Hematopoietic multipotent progenitor cell treated with erythropoietin and hydrocortisone succinate and interleukin-3 and kit ligand, for 17 days (in vitro differentiated cells): Measurements from ENCODE around the gene SLC39A8.
"Not testable (repeated sequence)": the region's sequence is repeated elsewhere in the genome, so short reads cannot be mapped to it uniquely, and the experiment has no call there.

Experiments used
- DNase-seq: peaks from one replicate; pipeline ENCODE4 v3.0.0-alpha.2; 2015; ENCODE audit warnings: low spot score

SLC39A8 gene

DNA sequence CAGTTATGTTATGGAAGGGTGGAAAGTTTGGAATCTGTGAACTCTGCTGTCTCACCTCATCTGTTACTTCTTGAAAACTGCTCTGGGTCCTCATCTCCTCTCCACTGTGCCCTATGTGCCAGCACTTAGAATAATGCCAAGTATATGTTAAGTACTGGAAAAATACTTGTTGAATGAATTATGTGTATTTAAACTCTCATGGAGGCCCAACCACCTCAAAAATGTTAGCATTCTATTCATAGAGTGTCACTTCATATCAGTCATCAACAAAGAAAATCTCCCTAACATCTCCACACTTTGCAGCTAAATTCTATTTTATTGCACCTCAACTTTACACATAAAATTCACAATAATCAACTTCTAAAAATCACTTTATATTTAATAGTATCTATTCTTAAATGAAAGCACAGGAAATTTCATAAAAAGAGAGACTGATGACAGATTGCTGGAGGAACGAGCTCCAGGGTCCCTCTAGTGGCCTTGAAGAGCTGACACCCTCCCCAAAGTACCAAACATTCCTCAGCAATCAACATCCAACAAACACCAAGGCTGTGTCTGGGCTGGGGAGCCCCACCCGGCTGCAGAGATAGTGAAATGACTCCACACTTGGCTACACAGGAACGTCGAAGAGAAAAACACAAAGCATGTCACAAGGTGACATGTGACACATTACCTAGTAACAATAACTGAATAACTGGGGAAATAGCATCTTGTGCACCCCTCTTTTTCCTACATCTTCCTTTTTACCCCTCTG lies 45.8 kb downstream of the SLC39A8 start:
- peak; percentile 91 for DNase-seq

DNA sequence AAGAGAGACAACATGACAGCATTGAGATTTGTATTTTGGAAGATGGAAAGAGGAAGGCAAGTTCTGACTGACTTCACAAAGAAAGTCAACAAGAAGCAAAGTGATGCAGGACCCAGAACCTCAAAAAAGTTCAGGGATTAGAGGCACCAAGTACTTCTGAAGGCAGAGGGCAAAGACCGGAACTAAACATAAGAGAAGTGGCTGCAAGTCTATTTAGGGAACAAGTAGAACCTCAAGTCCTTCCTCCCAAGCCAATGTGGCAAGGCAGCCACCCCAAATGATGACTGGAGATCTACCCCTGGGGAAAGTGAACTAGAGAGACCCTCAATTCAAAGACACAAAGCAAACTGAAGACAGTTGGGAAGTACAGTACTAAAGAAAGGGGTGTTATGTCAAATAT lies 46.6 kb downstream of the SLC39A8 start:
- peak; percentile 27 for DNase-seq

DNA sequence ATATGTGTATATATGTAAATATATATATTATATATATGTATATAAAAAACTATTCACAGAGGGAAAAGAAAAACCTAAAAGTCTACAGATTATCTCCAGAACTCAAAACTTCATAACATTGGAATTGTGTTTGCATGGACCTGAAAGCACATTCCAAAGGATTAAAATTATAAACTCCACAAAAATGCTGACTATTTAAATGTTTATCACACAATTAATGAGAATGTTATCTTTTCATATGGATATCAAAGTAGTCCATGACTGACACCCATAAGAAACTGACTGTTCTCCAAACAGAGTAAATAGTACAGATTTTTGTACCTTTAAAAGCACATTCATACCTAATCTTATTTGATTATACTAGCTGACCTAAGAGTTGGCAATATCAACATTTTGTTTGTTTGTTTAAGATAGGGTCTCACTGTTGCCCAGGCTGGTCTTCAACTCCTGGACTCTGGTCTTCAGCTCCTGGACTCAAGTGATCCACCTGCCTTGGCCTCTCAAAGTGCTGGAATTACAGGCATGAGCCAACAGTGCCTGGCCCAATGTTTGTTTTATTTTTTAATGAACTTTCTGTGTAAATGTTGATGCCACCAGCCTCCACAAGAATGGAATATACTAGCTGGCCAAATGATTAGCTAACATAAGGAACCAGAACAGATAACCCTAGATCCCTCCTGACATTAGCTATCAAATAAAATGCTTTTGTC lies 50.0 kb downstream of the SLC39A8 start:
- DNase-seq, result no peak

DNA sequence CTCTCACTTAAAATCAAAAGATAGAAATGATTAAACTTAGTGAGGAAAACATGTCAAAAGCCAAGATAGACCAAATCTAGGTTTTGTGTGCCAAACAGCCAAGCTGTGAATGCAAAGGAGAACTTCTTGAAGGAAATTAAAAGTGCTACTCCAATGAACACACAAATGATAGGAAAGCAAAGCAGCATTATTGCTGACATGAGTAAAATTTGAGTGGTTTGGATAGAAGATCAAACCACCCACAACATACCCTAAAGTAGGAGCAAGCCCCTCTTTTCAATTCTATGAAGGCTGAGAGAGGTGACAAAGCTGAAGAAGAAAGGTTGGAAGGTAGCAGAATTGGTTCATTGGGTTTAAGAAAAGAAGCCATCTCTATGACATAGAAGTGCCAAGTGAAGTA lies 56.8 kb downstream of the SLC39A8 start:
- DNase-seq, result no peak

DNA sequence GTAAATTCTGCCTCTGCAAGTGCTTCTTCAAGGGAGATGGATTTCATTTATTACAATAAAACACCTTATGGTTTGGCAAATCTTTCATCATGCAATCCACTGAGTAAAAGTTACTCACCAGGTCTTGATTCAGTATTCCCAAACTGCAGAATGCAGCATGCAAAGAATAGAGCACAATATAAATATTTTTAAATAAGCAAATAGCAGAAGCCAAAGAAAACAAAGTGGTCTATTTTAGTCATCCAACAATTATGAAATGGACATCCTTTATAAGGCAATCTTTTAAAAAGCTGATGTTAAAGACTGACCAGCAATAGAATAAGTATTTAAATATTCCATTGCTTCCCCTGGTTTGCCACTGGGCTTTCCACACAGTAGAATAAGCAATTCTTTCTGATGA lies 59.5 kb downstream of the SLC39A8 start:
- DNase-seq, result no peak

DNA sequence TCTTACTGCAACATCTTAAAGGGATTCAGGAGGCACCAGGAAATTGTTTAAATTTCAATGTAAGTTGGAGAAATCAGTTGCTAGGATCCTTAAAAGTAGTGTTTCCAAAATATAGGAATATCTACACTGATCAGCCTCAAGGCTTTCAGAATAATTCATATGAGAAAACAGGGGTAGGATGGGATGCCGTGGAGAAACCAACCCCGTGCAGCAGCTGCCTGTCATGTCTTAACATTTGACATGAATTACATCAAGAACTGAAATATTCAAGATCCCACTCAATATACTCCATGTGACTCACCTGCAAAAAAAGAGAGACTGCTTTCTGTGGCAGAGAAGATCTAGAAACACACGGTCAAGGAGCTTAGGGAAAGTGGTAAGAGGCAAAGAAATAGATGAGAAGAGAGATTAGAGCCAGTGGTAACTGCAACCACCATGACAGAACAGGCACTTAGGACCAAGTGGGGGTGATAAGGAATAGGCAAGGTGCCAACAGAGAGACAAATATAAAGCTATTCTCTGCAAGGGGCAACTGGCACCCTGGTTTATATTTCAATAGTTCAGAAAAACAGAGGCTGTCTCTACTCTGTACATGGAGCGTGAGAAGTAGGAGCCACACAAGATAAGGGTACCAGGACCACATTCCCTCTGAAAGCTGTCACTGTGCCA lies 64.0 kb downstream of the SLC39A8 start:
- no peak for DNase-seq

DNA sequence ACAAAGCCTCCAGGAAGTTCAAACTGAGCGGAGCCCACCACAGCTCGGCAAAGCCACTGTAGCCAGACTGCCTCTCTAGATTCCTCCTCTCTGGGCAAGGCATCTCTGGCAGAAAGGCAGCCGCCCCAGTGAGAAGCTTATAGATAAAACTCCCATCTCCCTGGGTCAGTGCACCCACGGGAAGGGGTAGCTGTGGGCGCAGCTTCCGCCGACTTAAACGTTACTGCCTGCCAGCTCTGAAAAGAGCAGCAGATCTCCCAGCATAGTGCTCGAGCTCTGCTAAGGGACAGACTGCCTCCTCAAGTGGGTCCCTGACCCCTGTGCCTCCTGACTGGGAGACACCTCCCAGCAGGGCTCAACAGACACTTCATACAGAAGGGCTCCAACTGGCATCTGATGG lies 72.0 kb downstream of the SLC39A8 start:
- not testable (repeated sequence) for DNase-seq

DNA sequence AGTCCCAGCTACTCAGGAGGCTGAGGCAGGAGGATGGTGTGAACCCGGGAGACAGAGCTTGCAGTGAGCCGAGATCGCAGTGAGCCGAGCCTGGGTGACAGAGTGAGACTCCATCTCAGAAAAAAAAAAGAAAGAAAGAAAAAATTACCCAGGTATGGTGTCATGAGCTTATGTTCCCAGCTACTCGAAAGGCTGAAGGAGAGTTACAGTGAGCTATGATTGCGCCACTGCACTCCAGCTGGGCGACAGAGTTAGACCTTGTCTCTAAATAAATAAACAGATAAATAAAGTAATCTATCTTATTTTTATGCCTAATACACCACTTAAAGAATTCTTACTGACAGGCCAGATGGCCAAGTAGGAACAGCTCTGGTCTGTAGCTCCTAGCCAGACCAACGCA lies 73.0 kb downstream of the SLC39A8 start:
- no peak for DNase-seq

DNA sequence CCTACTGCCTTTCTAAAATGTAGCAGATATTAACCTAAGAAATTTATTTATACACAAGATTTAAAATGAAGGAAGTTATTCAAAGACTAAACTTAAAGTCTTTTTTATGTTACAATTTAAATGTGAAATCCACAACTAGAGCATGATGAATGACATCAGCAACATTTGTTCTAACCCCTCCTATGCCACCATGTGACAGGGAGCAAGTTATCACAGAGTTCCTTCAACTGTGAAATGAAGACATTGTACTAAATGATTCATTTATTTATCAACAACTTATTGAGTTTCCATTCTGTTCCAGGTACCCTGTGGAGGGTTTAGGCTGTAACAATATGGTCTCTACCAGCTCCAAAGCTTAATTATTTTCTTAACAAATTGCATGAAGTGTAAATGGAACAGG lies 76.9 kb downstream of the SLC39A8 start:
- DNase-seq, result peak; percentile 37

DNA sequence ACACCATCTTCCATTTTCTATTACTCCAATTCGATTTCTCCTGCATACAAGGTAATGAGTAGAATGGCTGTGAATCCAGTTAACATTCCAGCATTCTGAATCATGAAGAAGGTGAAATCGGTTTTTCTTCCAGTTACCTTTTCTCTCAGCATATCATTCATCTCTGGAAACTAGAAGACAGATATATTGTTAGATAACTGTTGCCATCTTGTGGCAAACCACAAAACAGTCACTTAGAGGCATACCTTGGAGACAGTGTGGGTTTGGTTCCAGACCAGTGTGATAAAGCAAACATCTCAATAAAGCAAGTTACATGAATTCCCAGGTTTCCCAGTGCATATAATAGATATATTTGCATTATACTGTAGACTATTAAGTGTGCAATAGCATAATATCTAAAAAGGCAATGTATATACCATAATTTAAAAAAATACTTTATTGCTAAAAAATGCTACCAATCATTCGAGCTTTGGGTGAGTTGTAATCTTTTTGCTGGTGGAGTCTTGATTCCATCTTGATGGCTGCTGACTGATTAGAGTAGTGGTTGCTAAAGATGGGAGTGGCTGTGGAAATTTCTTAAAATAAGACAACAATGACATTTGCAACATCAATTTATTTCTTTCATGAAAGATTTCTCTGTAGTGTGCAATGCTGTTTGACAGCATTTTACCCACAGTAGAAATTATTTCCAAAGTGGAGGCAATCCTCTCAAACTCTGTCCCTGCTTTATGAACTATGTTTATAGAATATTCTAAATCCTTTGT lies 82.1 kb downstream of the SLC39A8 start:
- no peak for DNase-seq

DNA sequence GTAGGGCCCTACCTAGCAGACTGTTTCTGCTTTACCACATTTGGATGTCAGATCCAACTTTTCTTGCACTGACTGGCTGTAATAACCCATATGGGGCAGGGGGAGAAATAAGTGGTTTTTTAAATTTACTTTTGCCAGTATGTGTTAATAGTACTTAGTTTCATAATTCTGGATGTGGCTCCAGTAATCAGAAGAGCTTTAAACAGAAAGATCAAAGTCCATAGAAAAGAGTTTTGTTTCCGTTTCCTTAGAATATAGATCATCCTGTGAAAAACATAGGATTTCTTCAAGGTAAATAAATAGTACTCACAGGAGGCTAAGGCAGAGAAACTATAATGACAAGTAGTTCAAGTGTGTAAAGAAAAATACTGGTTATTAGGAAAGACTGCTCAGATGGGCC lies 85.6 kb downstream of the SLC39A8 start:
- DNase-seq, result no peak

DNA sequence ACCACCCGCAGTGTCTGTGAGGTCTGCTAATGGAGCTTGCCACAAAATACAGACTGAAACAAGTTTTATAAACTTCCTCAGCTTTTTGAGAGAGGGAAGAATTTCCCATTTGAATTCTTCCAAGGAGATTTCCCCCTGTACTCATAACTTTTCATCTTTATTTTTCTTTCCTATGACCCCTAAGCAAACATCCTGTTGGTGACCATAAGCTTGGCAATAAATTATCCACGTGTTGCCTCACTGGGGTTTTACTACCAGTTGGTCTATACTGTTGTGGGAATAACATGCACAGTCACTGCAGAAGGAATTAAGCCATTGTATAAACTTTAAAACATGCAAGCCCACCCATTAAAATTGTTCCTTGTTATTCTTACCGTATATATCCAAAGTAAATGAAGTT lies 86.2 kb downstream of the SLC39A8 start:
- no peak for DNase-seq

DNA sequence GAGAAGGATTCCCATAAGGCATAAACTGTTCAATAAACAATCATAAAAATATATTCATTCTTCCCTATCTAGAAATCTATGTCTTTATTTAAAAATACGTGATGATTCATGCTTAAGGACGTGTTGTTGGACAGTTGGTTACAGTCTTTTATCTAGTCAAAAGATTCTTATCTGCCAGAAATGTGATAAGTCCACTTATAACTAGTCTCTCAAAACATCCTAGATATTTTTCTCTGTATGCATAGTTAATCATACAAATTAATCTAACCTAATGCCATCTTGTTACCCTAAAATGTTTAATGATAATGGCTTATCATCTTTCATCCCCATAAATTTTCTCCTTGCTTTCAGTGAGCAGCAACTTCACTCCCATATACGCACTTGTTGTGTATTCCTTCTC lies 89.0 kb downstream of the SLC39A8 start:
- DNase-seq, result no peak

DNA sequence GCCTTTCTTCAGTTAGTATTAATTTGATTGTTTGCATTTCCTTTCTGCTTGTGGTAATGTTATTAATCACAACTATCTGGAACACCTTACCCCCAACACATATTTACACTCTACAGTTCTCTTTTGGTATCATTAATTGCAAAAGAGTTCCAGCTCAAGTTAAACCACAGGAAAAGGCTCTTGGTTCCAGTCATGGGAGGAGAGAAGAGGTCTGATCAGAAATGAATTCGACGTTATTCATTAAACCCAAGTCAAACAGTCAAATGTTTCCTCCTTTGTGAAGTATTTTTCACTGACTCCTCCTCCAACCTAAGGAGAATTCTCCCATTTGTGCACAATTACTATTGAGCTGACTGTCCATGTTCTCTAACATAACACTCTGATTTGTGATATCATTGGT lies 91.4 kb downstream of the SLC39A8 start:
- DNase-seq, result no peak

DNA sequence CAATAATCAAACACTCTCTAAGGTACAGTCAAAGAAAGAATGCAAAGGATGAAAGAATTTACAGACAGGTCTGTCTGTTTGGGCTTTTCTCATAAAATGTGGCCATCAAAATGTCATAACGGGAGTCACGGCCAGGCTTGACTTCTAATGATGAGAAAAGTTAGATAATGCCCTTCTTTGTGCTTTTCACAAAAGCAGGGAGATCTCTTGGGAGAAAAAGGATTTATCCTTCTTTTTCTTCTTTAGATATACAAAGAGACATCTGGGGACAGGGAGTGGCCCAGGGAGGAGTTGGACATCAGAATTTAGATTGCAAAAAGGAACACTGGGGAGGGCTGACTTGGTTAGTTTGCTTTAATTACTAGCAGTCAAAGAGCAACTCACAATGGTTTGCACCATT lies 93.1 kb downstream of the SLC39A8 start:
- no peak for DNase-seq

DNA sequence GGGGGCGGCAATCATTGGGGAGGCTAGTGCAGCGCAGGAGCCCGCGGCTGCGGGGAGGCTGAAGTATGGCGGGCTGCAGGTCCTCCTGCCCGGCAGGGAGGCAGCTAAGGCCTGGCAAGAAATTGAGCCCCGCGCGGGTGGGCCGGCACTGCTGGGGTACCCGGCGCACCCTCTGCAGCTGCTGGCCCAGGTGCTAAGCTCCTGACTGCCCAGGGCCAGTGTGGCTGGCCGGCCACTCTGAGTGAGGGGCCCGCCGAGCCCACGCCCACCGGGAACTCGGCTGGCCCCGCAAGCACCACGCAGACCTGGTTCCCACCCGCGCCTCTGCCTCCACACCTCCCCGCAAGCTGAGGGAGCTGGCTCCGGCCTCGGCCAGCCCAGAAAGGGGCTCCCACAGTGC lies 94.9 kb downstream of the SLC39A8 start:
- no peak for DNase-seq

DNA sequence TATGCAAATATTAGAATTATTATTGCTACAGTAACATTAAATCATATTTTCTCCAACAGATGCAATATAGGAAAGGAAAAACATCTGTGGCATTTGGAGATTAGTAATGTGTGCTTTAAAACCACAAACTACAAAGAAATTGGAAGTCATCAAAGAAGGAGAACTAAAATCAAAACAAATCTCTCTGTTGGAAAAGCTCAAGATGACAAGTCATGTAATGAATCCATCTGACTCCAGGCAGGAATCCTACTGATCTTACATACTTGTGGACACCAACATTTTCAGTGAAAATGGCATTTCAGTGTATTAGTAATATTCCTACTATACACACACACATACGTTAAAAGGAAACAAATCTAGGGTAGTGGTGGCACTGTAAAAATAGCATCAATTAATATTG lies 98.2 kb downstream of the SLC39A8 start:
- DNase-seq, result no peak

DNA sequence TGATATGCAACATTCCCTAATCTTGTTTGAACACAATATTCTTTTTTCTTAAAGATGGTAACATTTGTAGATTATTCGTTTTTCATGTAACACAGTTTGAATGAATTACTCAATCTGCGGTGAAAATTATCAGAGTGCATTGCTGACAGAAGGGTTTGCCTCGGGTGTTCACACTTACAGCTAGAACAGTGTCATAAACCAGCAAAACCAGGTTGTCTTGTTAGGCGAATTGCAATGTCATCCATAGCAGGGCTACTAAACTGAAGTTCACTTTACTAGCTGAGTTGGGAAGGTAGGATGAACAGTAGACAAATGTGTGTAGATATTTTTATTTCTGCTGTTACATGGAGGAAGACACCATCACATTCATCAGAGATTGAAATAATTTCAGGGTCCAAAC lies 98.9 kb downstream of the SLC39A8 start:
- DNase-seq, result no peak

DNA sequence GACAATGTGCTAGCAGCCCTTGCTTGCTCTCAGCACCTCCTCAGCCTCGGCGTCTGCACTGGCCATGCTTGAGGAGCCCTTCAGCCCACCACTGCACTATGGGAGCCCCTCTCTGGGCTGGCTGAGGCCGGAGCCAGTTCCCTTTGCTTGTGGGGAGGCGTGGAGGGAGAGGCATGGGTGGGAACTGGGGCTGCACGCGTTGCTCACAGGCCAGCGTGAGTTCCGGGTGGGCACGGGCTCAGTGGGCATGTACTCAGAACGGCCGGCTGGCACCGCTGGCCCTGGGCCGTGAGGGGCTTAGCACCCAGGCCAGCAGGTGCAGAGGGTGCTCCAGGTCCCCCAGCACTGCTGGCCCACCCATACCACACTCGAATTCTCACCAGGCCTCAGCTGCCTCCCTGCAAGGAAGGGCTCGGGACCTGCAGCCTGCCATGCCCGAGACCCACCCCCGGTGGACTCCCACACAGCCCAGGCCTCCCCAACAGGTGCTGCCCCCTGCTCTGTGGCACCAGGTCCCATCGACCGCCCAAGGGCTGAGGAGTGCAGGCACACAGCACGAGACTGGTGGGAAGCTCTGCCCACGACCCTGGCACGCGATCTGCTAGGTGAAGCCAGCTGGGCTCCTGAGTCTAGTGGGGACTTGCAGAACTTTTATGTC lies 100.3 kb downstream of the SLC39A8 start:
- no peak for DNase-seq

DNA sequence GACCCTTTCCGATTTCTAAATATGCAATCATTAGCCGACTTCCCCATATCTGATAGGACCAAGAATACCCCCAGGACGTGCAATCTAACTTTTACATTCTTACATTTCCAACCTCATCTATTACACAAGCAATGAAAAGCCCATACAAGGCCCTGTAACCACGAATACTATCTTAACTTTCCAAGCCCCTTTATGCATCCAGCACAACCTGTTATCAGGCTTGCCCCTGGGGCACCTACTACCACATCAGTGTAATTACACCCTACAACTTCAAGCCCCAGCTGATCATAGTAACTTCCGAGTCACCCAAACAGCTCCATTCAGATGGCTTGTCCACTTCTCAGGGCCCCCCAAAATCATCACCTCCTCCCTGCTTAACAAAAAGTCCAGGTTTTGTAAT lies 102.0 kb downstream of the SLC39A8 start:
- DNase-seq, result not testable (repeated sequence)

DNA sequence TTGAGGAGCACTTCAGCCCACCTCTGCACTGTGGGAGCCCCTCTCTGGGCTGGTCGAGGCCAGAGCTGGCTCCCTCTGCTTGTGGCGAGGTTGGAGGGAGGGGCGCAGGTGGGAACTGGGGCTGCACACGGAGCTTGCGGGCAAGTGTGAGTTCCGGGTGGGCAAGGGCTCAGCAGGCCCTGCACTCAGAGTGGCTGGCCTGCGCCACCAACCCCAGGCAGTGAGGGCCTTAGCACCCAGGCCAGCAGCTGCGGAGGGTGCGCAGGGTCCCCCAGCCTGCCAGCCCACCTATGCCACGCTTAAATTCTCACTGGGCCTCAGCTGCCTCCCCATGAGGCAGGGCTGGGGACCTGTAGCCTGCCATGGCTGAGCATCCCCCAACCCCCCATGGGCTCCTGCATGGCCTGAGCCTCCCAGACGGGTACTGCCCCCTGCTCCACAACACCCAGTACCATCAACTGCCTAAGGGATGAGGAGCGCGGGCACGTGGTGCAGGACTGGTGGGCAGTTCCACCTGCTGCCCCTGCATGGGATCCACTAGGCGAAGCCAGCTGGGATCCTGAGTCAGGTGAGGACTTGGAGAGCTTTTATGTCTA lies 110.9 kb downstream of the SLC39A8 start:
- no peak for DNase-seq

DNA sequence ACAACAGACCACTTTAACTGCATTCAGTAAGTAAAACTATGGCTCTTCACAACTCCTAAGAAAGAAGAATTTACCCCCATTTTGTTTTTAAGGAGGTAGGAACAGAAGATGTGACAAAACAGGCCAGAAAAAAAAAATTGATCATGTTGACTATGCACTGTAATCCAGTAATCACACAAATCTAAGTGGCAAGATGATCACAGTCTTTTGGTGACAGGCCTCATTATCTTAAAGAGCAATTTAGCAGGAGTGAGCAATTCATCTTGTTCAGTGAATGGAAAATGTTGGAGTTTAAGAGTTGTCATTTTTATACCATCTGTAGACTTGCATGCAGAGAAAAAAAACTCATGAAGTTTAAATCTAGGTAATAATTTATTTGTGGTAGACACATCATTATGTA lies 115.1 kb downstream of the SLC39A8 start:
- no peak for DNase-seq
